ENCODE results near the gene RND2. TPM values are rescaled to one million over a fixed set of nuclear protein-coding genes. Genes with fewer than 3 reads are reported as not detected.

The RND2 gene
- total and polyA plus RNA-seq, 8 donors: 0.73 to 2.0 (median 1.7) TPM

DNA sequence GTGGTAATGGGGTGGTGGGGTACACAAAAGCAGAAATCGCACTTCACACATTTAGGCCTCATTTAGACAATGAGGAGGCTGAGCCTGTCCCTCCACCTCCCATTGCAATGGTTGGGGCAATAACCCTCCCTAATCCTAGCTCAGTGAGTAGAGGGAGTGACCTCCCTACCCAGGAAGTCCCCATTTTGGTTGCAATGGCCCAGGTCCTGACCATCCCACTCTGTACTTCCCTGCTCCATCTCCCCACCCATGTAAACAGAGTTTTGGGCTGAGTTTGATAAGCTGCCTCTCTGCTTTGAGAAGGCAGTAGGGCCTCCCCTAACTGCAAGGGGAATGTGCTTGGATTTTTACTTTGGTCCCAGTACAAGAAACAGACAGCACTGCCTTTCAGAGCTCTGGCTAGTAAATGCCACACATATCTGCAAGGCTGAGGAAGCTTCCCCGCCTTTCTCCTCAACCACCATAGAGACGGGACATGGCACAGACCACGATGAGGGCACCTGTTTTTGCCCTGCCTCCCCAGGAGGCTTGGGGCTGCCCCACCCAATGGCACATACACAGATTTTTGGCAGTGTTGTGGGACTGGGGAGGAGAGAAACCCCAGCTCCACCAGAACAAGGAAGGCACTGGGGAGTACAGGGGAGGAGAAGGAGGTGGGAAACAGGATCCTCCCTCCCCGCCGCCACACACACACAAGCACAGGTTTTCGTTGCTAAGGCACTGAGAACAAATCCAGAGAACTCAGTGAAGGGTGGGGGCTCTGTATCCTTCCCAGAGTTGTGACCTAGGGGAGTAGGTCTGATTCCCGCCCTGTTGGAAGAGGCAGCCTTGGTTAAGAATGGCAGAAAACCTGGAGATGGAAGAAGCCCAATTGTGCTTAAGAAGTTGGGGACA lies 10.1 kb upstream of the RND2 start:
- H3K9me3 ChIP-seq: no peaks in the 10 kb centered on the region
- no peak for ATAC-seq
- H3K4me3 ChIP-seq: no peak overlapping the region
- intact Hi-C loops (cut with DNase I): no loop called here
- TF ChIP-seq CTCF (IDR thresholded peaks at IDR 0.05): no peak
- H3K36me3 ChIP-seq: peaks cover 0 to 70% of the 10 kb centered on the region in 2 donors
- no peaks in the 10 kb centered on the region for H3K27me3 ChIP-seq
- peak overlapping the region; percentile 19 to 55 for H3K27ac ChIP-seq
- H3K4me1 ChIP-seq: peaks cover 8 to 74% of the 10 kb centered on the region in 2 donors
- no peak for DNase-seq

DNA sequence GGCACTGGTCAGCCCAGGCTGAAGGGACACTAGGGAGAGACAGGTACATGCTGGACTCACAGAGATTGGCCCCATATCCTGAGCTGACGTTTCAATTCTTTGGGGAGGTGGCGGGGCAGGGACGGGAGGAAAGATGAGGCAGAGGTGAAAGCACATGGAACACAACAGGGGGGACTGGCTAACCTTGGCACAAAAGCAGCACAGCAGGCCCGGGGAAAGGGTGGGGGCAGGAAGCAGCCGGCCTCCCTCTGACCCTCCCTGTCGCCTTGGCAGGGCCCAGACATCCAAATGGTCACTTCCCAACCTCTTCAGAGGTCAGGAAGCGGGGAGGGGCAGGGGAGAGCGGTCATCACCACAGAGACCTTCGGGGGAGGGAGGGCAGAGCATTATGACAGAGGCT lies 9.5 kb upstream of the RND2 start:
- DNase-seq (no peak), ATAC-seq (peak; percentile 22)
- TF ChIP-seq CTCF (IDR thresholded peaks at IDR 0.05): no peak
- peaks cover 0 to 70% of the 10 kb centered on the region in 2 donors for H3K36me3 ChIP-seq
- intact Hi-C loops (cut with DNase I): no loop called here
- H3K9me3 ChIP-seq: no peaks in the 10 kb centered on the region
- no peaks in the 10 kb centered on the region for H3K27me3 ChIP-seq
- peak overlapping the region; percentile 19 to 55 for H3K27ac ChIP-seq
- H3K4me3 ChIP-seq: no peak overlapping the region
- H3K4me1 ChIP-seq: peaks cover 14 to 75% of the 10 kb centered on the region in 2 donors

GRCh38 chr17:43016216-43016615 lies 8.8 kb upstream of the RND2 start:
- intact Hi-C loops (cut with DNase I): no loop called here
- H3K4me1 ChIP-seq: peaks cover 14 to 76% of the 10 kb centered on the region in 2 donors
- peaks cover 0 to 70% of the 10 kb centered on the region in 2 donors for H3K36me3 ChIP-seq

DNA sequence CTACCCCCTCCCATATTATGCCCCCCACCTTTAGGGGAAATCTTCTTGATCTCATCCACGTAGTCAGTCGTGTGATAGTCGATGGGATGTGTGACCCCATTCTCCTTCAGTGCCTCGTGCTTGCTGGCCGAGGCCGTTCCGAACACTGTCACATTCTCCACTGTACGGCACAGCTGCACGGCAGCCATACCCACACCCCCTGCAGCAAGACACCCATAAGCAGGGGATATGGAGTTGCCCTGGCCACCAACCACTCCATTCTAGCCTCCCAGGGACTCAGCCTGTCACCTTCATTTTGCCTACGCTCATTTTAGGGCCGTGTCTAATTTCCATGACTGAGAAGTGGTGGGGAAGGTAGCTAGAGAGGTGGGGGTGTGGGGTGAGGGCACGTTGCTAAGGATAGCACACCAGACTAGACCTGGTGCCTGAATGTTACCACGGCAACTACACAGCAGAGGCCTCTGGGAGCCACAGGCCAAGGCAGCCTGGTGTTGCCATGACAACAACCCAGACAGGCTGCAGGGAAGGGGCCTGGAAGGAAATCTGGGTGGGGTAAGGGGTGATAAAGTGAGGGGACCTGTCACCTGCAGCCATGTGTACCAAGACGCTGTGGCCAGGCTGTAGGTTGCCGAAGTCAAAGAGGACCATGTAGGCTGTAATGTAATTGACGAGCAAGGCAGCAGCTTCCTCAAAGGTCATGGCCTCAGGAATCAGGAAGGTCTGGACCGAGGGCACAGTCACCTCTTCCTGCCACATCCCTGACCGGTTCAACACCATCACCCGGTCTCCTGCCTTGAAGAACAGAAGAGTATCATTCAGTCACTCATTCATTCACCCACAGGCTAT lies 6.8 kb upstream of the RND2 start:
- H3K27ac ChIP-seq: peak overlapping the region in 1 of 2 donors; percentile 88
- DNase-seq: no peak
- peaks cover 0 to 52% of the 10 kb centered on the region in 2 donors for H3K36me3 ChIP-seq

More at GRCh38 chr17:43016216-43016615, 8.8 kb upstream of the RND2 start:
- H3K9me3 ChIP-seq: no peaks in the 10 kb centered on the region
- no peaks in the 10 kb centered on the region for H3K27me3 ChIP-seq
- ATAC-seq (no peak), DNase-seq (no peak)
- peak overlapping the region in 1 of 2 donors; percentile 16 for H3K27ac ChIP-seq
- no peak overlapping the region for H3K4me3 ChIP-seq
- no peak for TF ChIP-seq CTCF (IDR thresholded peaks at IDR 0.05)

More for the DNA sequence above, 6.8 kb upstream of the RND2 start:
- TF ChIP-seq CTCF (IDR thresholded peaks at IDR 0.05): no peak
- H3K4me1 ChIP-seq: peaks cover 14 to 82% of the 10 kb centered on the region in 2 donors
- intact Hi-C loops (cut with DNase I): no loop called here
- ATAC-seq: no peak
- H3K4me3 ChIP-seq: no peak overlapping the region
- H3K9me3 ChIP-seq: no peaks in the 10 kb centered on the region
- H3K27me3 ChIP-seq: no peaks in the 10 kb centered on the region
